GM10266 (cell line): Measurements from ENCODE around the gene NALF2.

Experiments
- DNase-seq: peaks from one replicate; pipeline ENCODE4 v3.0.0; 2012; ENCODE audit errors: extremely low spot score
- CTCF ChIP-seq: IDR thresholded peaks from 2 replicates; pipeline ENCODE4 v1.5.1; 2012; ENCODE audit warnings: mild to moderate bottlenecking, low read depth; ENCODE audit not compliant: control insufficient read depth, insufficient read depth; ENCODE audit errors: missing control alignments

Gene NALF2

DNA sequence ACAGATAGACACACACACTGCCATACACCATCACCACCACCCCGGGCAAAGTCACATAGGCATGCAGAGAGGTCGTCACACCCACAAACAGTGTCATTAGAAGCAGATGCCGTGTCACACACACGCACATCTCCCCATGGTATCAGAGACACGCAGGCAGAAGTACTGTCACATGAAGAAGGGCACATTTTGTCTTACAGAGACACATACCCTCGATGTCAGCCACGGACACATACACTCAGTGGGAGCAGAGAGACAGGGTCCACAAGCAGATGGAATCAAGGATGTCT is 3.3 kb downstream of the NALF2 start:
- DNase-seq = no peak
- no peak for TF ChIP-seq CTCF

GRCh38 chrX:69508610-69509009 is 4.5 kb downstream of the NALF2 start:
- no peak for DNase-seq
- no peak for TF ChIP-seq CTCF

- DNase-seq = no peak
- no peak for TF ChIP-seq CTCF
These were observed 6.1 kb downstream of the NALF2 start for GRCh38 chrX:69510137-69510715.

DNA sequence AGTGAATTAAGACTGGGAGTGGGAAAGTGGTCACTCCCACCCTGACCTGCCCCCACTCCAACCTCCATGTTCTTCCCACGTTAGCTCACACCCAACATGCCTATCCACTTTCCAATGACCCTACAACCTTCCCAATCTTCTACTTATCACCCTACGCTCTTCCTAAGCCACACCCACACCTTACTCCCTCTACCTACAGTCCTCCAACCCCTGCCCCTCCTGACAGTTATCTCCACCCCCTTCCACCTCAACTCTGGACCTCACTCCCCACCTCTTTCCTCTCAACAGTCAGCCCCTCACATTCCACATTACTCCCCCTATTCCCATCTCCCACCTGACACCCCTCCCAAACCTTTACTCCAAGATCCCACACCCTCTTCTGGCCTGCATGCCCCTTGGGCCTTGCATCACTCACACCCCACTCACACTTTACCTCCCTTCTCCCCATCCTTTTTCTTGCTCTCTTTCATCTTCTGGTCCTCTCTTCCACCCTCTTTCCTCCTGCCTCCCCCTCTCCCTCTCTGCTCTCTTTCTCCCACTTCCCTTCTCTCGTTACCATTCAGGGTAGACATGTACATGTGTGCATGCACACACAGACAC is 6.9 kb downstream of the NALF2 start:
- no peak for DNase-seq
- TF ChIP-seq CTCF = no peak

DNA sequence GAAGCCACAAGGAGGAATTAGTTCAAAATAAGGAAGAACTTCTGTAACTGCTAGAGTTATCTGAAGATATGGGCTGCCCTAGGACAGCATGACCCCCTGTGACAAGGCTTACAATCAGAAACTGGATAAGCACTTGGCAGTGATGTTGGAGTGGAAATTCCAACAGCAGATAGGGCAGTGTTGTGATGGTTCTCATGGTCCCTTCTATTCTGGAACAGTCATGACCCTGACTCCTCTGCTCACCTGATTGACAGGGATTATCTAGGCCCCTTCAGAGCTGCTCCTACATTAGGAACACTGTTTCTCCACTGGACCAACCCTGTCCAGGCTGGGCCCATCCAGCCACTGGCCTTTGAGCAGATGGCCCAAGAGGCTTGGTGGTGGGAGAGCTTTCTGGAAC is 17.9 kb downstream of the NALF2 start:
- no peak for DNase-seq
- TF ChIP-seq CTCF = no peak

- no peak for DNase-seq
- no peak for TF ChIP-seq CTCF
These were observed 19.2 kb downstream of the NALF2 start for GRCh38 chrX:69523314-69523713.

GRCh38 chrX:69524781-69525363 is 20.7 kb downstream of the NALF2 start:
- no peak for DNase-seq
- no peak for TF ChIP-seq CTCF
